Lower lobe of right lung (tissue), 2 donors: ENCODE results near the gene SLC25A47. TPM values are rescaled to one million over a fixed set of nuclear protein-coding genes. Genes with fewer than 3 reads are reported as not detected.

Source experiments
- ATAC-seq, 2 donors: fragments of 200-7000 bp; cut with Tn5 transposase; one replicate each; pipeline ENCODE4 v1.9.1; 2020 to 2022; ENCODE audit warnings: mild to moderate bottlenecking in 2 of 2, moderate library complexity in 2 of 2
- DNase-seq: peaks from one replicate; pipeline ENCODE4 v3.0.0-alpha.2; 2020
- H3K27ac ChIP-seq: fragments of 200-600 bp; one replicate; pipeline ENCODE4 v1.8.0; 2022
- H3K27me3 ChIP-seq: fragments of 200-600 bp; one replicate; pipeline ENCODE4 v1.8.0; 2022; ENCODE audit warnings: low read depth
- H3K36me3 ChIP-seq: fragments of 200-600 bp; one replicate; pipeline ENCODE4 v1.8.0; 2022; ENCODE audit warnings: mild to moderate bottlenecking
- H3K4me1 ChIP-seq: fragments of 200-600 bp; one replicate; pipeline ENCODE4 v1.8.0; 2022
- H3K4me3 ChIP-seq: fragments of 200-600 bp; one replicate; pipeline ENCODE4 v1.8.0; 2022; ENCODE audit warnings: mild to moderate bottlenecking
- H3K9me3 ChIP-seq: fragments of 200-600 bp; one replicate; pipeline ENCODE4 v1.8.0; 2022
- intact Hi-C: fragments of 100-400 bp; cut with DNase I; formaldehyde crosslinking; loops from one replicate; pipeline ENCODE4 v1.11.0; 2022
- microRNA-seq: library from miRNA; unstranded; fragments of <30 nt; microRNA quantifications from one replicate; pipeline ENCODE4 v1.2.0, GENCODE V29; 2020; ENCODE audit warnings: borderline number of aligned reads
- total RNA-seq: library from RNA; stranded (reverse); fragmentation: NEBNext Ultra II Directional; extraction: Animal tissue kit (Norgen Biotek cat#: 25700); gene quantifications from one replicate; pipeline ENCODE4 v1.2.1, GENCODE V29; 2021
- TF ChIP-seq, protein P1 (sequence below): fragments of 200-600 bp; IDR thresholded peaks from one replicate; pipeline ENCODE4 v1.8.0; 2022; ENCODE audit warnings: antibody characterized with exemption, mild to moderate bottlenecking
- donor health status: DM: no; HTN: yes; CAD: no; lungs with severe emphysema.

The SLC25A47 gene
- total RNA-seq, 1 donor from 2014 or later: not detected

DNA sequence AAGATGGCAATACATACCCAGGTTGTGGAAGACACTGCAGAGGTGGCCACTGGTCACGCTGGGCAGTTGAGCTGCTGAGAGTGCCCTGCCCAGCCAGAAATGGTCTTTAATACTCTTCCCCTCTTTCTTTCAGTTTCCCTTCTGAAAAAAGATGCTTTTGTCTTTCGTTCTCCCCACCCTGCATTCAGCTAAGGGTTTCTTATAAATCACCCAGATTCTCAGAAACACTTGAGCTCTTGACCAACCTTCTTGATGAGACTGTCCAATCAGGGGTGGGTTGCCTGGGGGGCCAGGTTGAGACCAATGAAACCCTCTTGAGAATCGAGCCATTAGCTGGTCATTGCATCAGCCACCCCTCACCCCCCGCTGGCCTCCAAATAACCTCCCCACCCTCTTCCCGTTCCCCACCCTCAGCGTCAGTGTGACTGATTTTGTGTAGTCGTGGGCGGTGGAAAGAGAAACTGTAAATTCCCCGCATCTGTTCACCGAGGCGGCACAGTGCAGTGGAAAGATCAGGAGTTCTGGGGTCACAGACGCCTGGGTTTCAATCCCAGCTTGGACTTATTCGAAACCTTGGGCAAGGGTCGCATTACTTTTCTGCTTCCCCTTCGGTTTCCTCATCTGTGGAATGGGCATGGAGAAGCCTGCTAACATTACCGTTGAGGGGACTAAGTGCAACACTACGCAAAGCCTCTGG, 52.3 kb downstream of the SLC25A47 start:
- intact Hi-C loops: loop anchor here (5.0 kb wide), 1 partner anchor 108 kb away; no protein-coding TSS in a partner anchor
- Histone ChIP-seq H3K9me3 (no peaks in the 10 kb centered on the region), H3K4me1 (peaks cover 40% of the 10 kb centered on the region), H3K4me3 (peak overlapping the region; percentile 89), H3K36me3 (peaks cover 9% of the 10 kb centered on the region), H3K27me3 (no peaks in the 10 kb centered on the region), H3K27ac (peak overlapping the region; percentile 94)
- DNase-seq: peak; percentile 89
- TF ChIP-seq, protein P1, sequence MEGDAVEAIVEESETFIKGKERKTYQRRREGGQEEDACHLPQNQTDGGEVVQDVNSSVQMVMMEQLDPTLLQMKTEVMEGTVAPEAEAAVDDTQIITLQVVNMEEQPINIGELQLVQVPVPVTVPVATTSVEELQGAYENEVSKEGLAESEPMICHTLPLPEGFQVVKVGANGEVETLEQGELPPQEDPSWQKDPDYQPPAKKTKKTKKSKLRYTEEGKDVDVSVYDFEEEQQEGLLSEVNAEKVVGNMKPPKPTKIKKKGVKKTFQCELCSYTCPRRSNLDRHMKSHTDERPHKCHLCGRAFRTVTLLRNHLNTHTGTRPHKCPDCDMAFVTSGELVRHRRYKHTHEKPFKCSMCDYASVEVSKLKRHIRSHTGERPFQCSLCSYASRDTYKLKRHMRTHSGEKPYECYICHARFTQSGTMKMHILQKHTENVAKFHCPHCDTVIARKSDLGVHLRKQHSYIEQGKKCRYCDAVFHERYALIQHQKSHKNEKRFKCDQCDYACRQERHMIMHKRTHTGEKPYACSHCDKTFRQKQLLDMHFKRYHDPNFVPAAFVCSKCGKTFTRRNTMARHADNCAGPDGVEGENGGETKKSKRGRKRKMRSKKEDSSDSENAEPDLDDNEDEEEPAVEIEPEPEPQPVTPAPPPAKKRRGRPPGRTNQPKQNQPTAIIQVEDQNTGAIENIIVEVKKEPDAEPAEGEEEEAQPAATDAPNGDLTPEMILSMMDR: no peak
- peak; percentile 77 to 80 for ATAC-seq

DNA sequence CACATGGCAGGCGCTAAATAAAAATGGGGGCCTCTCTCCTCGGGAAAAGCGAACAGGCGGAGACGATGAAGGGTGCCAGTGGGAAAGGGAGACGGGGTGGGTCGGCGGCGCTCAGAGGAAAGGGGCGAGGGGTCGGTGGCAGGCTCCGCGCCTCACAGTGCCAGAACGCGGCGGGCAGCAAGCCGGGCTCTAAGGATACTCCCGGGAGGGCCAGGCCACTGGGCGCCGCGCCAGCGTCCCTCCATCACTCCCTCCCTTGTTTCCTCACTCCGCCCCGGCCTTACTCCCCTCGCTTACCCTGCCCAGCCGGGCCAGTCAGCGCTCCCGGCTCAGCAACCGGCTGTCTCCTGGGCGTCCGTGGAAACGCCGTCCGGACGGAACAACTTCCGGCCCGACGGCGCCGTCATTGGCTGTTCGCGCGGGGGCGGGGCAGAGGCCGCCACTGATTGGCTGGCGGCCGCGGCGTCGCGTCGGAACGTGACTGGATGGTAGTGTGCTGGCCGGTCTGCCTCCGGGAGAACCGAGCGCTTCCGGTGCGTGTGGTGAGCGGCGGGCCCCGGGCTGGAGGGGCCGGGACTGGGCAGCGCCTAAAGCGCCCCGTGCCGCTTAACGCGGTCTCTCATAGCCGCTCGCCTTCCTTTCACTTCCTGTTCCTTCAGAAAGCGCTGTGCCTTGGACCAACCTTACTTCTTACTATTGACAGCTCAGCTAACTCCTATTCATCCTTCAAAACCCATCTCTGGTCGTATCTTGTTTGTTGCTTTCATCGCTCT, 53.0 kb downstream of the SLC25A47 start, which contains the start of gene WDR25:
Gene WDR25 (plus strand): TSS at position 523 of the 773 bp plus-strand sequence.
- peaks cover 8% of the 10 kb centered on the region for H3K36me3 ChIP-seq
- peaks cover 39% of the 10 kb centered on the region for H3K4me1 ChIP-seq
- ATAC-seq (peak; percentile 95), DNase-seq (peak; percentile 95)
- H3K27ac ChIP-seq: peak within 1 kb of the TSS; percentile 94
- no peaks in the 10 kb centered on the region for H3K27me3 ChIP-seq
- intact Hi-C loops: loop anchor here (5.0 kb wide), 1 partner anchor 109 kb away; no protein-coding TSS in a partner anchor
- peak within 1 kb of the TSS; percentile 89 for H3K4me3 ChIP-seq
- no peaks in the 10 kb centered on the region for H3K9me3 ChIP-seq
- TF ChIP-seq, protein P1: no peak

DNA sequence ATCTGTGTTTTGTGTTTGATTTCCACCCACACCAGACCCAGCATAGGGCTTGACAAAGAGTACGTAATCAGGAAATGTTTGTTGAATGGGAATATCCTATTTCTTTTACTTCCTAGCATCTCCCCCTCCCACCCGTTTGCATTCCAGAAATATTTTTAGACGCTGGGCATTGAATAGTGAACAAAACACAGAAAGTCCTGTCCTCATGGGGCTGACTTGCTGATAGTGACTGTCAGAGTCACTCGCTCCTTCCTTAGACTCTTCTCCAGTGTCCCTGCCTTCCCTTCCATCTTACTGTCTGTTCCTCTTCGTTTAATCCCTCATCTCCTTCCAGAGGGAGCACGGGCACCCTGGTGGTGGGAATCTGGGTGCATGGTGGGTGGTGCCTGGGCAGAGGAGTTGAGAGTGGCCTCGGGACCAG, 53.6 kb downstream of the SLC25A47 start:
- ATAC-seq (no peak), DNase-seq (no peak)
- intact Hi-C loops: loop anchor here (5.0 kb wide), 1 partner anchor 109 kb away; no protein-coding TSS in a partner anchor
- Histone ChIP-seq H3K9me3 (no peaks in the 10 kb centered on the region), H3K27me3 (no peaks in the 10 kb centered on the region), H3K36me3 (peaks cover 13% of the 10 kb centered on the region), H3K27ac (peak overlapping the region; percentile 94), H3K4me3 (peak overlapping the region; percentile 89), H3K4me1 (peaks cover 42% of the 10 kb centered on the region)
- TF ChIP-seq, protein P1: no peak

Small RNA genes lying within 50 kb of the gene (microRNA-seq; reads per million reads assigned to microRNA genes)
- gene MIR345 (87.0 reads per million, percentile 49 among the genes with 10 or more reads in this experiment), gene MIR6764 (not detected)

Other genes with a start within 250 kb of the SLC25A47 start
- gene DEGS2, start 163.7 kb upstream of the SLC25A47 start, total RNA-seq: 5.8 TPM
- gene YY1, start 84.2 kb upstream of the SLC25A47 start, total RNA-seq: 74.8 TPM
- gene SLC25A29, start 16.9 kb upstream of the SLC25A47 start, total RNA-seq: 76.0 TPM
- gene WDR25, start 53.1 kb downstream of the SLC25A47 start, total RNA-seq: 8.3 TPM